ENCODE measurements around the gene ESRRB.

- no peak for TF ChIP-seq OSR1 (CRISPR knock-in tag; IDR thresholded peaks at IDR 0.05)
- no peak for TF ChIP-seq ZFP3 (CRISPR knock-in tag; IDR thresholded peaks at IDR 0.05)
- TF ChIP-seq ZC3H10 (CRISPR knock-in tag; IDR thresholded peaks at IDR 0.05): no peak
- no peak for TF ChIP-seq TCF4 (CRISPR knock-in tag; IDR thresholded peaks at IDR 0.05; ENCODE audit: borderline replicate concordance)
- no peak for TF ChIP-seq ESRRG (CRISPR knock-in tag; IDR thresholded peaks at IDR 0.05)
- no peak for TF ChIP-seq POU6F1 (CRISPR knock-in tag; IDR thresholded peaks at IDR 0.05; ENCODE audit: borderline replicate concordance, low read depth)
- no peak for TF ChIP-seq CSRNP3 (CRISPR knock-in tag; IDR thresholded peaks at IDR 0.05)
- no peak for TF ChIP-seq ISL1 (CRISPR knock-in tag; IDR thresholded peaks at IDR 0.05)
- TF ChIP-seq SNAI2 (CRISPR knock-in tag; IDR thresholded peaks at IDR 0.05): no peak
Measured at GRCh38 chr14:76371066-76371465, 4.9 kb upstream of the ESRRB start.
